ENCODE results near the gene RPN2. TPM values are rescaled to one million over a fixed set of nuclear protein-coding genes. Genes with fewer than 3 reads are reported as not detected.

The RPN2 gene
- total and polyA plus RNA-seq, 10 of the 15 experiments (the other 5 are each of a cell fraction or from before 2014, with no cell fraction given) = 148 to 365 (median 228) TPM

GRCh38 chr20:37142708-37143107 is 36.4 kb upstream of the RPN2 start:
- no peak for ATAC-seq
- Histone ChIP-seq H3K27me3 (replicated peaks in 1 of 2; ENCODE audit: control insufficient read depth in 2 of 2, insufficient read depth in 2 of 2, low read length in 1 of 2) (no peaks in the 10 kb centered on the region), H2AFZ (ENCODE audit: control insufficient read depth, low read depth, low read length) (no peak overlapping the region), H3K36me3 (ENCODE audit: control insufficient read depth in 2 of 2, insufficient read depth in 2 of 2, low read length in 1 of 2) (no peaks in the 10 kb centered on the region), H3K4me1 (ENCODE audit: control insufficient read depth, insufficient read depth, low read length) (no peaks in the 10 kb centered on the region), H4K20me1 (ENCODE audit: control insufficient read depth, insufficient read depth) (no peaks in the 10 kb centered on the region), H3K9ac (ENCODE audit: control insufficient read depth, insufficient read depth, low read length) (no peak overlapping the region), H3K27ac (ENCODE audit: control insufficient read depth, insufficient read depth) (no peak overlapping the region), H3K79me2 (ENCODE audit: control insufficient read depth, insufficient read depth, low read length) (no peaks in the 10 kb centered on the region), H3K9me3 (replicated peaks; ENCODE audit: control insufficient read depth, insufficient read depth, low read length) (no peaks in the 10 kb centered on the region), H3K4me3 (no peak overlapping the region), H3K4me2 (ENCODE audit: control insufficient read depth, insufficient read depth) (no peak overlapping the region)
- POLR2A ChIA-PET = interaction anchor here (0.6 kb wide), 1 partner anchor 21 kb away, joined by 3 read pairs; no protein-coding TSS in a partner anchor
- intact Hi-C loops (cut with micrococcal nuclease; ENCODE audit: unreplicated experiment) = no loop called here
- SMC1A ChIA-PET (ENCODE audit: uncharacterized antibody, unreplicated experiment) = no interaction called here
- 95% methylated on average over 3 of the region's 3 CpGs for WGBS (ENCODE audit: insufficient coverage, insufficient replicate concordance, low lambda C conversion rate, missing lambda C conversion rate)
- RAD21 ChIA-PET (ENCODE audit: unreplicated experiment) = no interaction called here
- CTCF ChIA-PET = interaction anchor here (0.8 kb wide), 1 partner anchor 53 kb away, joined by 3 read pairs; no protein-coding TSS in a partner anchor
- no TSS peak for BruUV-seq (replicated peaks)
- no peak for DNase-seq (ENCODE audit: low read depth, low spot score)
- in situ Hi-C loops (cut with MboI) = no loop called here
- FAIRE-seq = no peak
- TF ChIP-seq ZSCAN29 (IDR thresholded peaks at IDR 0.05) (no peak), CHD1 (IDR thresholded peaks at IDR 0.05; ENCODE audit: low read depth, low read length) (no peak), ZZZ3 (IDR thresholded peaks at IDR 0.05; ENCODE audit: control insufficient read depth, insufficient read length, low read depth) (no peak), NR2F1 (conservative IDR thresholded peaks at IDR 0.05) (no peak), HDAC6 (IDR thresholded peaks at IDR 0.05; ENCODE audit: unreplicated experiment) (no peak), ASH2L (IDR thresholded peaks at IDR 0.05; ENCODE audit: borderline replicate concordance, low read depth) (no peak), ZNF622 (IDR thresholded peaks at IDR 0.05) (no peak), USF2 (IDR thresholded peaks at IDR 0.05; ENCODE audit: borderline replicate concordance, low read depth, low read length) (no peak), ZBTB40 (IDR thresholded peaks at IDR 0.05; ENCODE audit: borderline replicate concordance) (no peak), NBN (IDR thresholded peaks at IDR 0.05) (no peak), FOXK2 (IDR thresholded peaks at IDR 0.05) (no peak), IKZF2 (IDR thresholded peaks at IDR 0.05) (no peak), REST (IDR thresholded peaks at IDR 0.05; ENCODE audit: low read depth, low read length) (no peak)
- TF ChIP-seq, protein P1, sequence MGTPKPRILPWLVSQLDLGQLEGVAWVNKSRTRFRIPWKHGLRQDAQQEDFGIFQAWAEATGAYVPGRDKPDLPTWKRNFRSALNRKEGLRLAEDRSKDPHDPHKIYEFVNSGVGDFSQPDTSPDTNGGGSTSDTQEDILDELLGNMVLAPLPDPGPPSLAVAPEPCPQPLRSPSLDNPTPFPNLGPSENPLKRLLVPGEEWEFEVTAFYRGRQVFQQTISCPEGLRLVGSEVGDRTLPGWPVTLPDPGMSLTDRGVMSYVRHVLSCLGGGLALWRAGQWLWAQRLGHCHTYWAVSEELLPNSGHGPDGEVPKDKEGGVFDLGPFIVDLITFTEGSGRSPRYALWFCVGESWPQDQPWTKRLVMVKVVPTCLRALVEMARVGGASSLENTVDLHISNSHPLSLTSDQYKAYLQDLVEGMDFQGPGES (IDR thresholded peaks at IDR 0.05) = no peak
- TF ChIP-seq, protein P2, sequence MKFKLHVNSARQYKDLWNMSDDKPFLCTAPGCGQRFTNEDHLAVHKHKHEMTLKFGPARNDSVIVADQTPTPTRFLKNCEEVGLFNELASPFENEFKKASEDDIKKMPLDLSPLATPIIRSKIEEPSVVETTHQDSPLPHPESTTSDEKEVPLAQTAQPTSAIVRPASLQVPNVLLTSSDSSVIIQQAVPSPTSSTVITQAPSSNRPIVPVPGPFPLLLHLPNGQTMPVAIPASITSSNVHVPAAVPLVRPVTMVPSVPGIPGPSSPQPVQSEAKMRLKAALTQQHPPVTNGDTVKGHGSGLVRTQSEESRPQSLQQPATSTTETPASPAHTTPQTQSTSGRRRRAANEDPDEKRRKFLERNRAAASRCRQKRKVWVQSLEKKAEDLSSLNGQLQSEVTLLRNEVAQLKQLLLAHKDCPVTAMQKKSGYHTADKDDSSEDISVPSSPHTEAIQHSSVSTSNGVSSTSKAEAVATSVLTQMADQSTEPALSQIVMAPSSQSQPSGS (IDR thresholded peaks at IDR 0.05; ENCODE audit: low read length) = no peak
